SK-N-SH treated with all-trans-retinoic acid at 6 μM for 48 hours (cell line): Measurements from ENCODE around the gene KDELR3.

Experiments
- ARNTL ChIP-seq: fragments of 450-650 bp; formaldehyde crosslinking; IDR thresholded peaks from 2 replicates; pipeline ENCODE4 v1.5.0; 2020; ENCODE audit warnings: low read depth, mild to moderate bottlenecking, moderate library complexity, borderline replicate concordance
- SNAI2 ChIP-seq: fragments of 250-450 bp; sonication (Bioruptor Pico); IDR thresholded peaks from 2 replicates; pipeline ENCODE4 v1.5.0; 2020; ENCODE audit warnings: mild to moderate bottlenecking, moderate library complexity
- ZFP3 ChIP-seq: fragments of 250-450 bp; sonication (Bioruptor Pico); IDR thresholded peaks from 2 replicates; pipeline ENCODE4 v1.5.0; 2020; ENCODE audit warnings: mild to moderate bottlenecking, moderate library complexity
- ZNF8 ChIP-seq: fragments of 450-650 bp; formaldehyde crosslinking; IDR thresholded peaks from 2 replicates; pipeline ENCODE4 v1.5.0; 2020; ENCODE audit warnings: mild to moderate bottlenecking, moderate library complexity
- TF ChIP-seq, protein P1 (sequence below): fragments of 250-450 bp; sonication (Bioruptor Pico); IDR thresholded peaks from 2 replicates; pipeline ENCODE4 v1.8.0; 2020; ENCODE audit warnings: mild to moderate bottlenecking, moderate library complexity, borderline replicate concordance

DNA sequence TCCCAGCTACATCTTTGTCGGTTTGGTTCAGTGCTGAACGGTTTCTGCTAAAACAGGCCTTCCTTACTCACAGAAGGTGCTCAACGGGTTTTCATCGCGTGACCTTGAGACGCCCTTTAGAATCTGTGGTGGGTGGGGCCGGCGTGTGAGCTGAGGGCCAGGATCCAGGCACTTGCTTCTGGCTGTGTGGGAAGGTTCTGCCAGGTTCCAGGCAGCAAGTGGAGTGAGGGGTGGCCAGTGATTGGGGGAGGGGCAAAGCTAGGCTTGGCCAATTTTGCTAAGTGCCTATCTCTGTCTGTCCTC lies 48.1 kb upstream of the KDELR3 start:
- TF ChIP-seq, protein P1, sequence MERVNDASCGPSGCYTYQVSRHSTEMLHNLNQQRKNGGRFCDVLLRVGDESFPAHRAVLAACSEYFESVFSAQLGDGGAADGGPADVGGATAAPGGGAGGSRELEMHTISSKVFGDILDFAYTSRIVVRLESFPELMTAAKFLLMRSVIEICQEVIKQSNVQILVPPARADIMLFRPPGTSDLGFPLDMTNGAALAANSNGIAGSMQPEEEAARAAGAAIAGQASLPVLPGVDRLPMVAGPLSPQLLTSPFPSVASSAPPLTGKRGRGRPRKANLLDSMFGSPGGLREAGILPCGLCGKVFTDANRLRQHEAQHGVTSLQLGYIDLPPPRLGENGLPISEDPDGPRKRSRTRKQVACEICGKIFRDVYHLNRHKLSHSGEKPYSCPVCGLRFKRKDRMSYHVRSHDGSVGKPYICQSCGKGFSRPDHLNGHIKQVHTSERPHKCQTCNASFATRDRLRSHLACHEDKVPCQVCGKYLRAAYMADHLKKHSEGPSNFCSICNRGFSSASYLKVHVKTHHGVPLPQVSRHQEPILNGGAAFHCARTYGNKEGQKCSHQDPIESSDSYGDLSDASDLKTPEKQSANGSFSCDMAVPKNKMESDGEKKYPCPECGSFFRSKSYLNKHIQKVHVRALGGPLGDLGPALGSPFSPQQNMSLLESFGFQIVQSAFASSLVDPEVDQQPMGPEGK (CRISPR knock-in tag), result no peak
- TF ChIP-seq ZFP3 (CRISPR knock-in tag) (no peak), SNAI2 (CRISPR knock-in tag) (no peak), ZNF8 (no peak), ARNTL (CRISPR knock-in tag) (no peak)
